Middle frontal gyrus (tissue), 1 donor: ENCODE results near the gene TNK1.
"Not testable (repeated sequence)": the region's sequence is repeated elsewhere in the genome, so short reads cannot be mapped to it uniquely, and the experiment has no call there.

Experiments used
- DNase-seq: peaks from one replicate; pipeline ENCODE4 v3.0.0-alpha.2; 2015; ENCODE audit warnings: low spot score; ENCODE audit errors: extremely low spot score

TNK1 gene

GRCh38 chr17:7355053-7355452, 25.8 kb upstream of the TNK1 start, which contains the start of gene TMEM95:
Gene TMEM95 (plus strand): TSS chr17:7355156. CDS start chr17:7355205, 49 bp downstream.
- no peak for DNase-seq

GRCh38 chr17:7355573-7355972, 25.3 kb upstream of the TNK1 start:
- DNase-seq, result no peak

GRCh38 chr17:7356072-7356549, 24.8 kb upstream of the TNK1 start:
- DNase-seq, result no peak

GRCh38 chr17:7356756-7357155, 24.1 kb upstream of the TNK1 start:
- no peak for DNase-seq

- no peak for DNase-seq
Measured at GRCh38 chr17:7357381-7357780, 23.5 kb upstream of the TNK1 start.

- DNase-seq, result no peak
Measured at GRCh38 chr17:7361906-7362305, 19.0 kb upstream of the TNK1 start.

GRCh38 chr17:7363311-7363710, 17.6 kb upstream of the TNK1 start:
- DNase-seq, result no peak

- not testable (repeated sequence) for DNase-seq
Measured at GRCh38 chr17:7365963-7366362, 14.9 kb upstream of the TNK1 start.

GRCh38 chr17:7367083-7367482, 13.8 kb upstream of the TNK1 start:
- no peak for DNase-seq

GRCh38 chr17:7367918-7368598, 12.8 kb upstream of the TNK1 start:
- no peak for DNase-seq

- DNase-seq, result not testable (repeated sequence)
Measured at GRCh38 chr17:7368599-7368994, 12.3 kb upstream of the TNK1 start.

GRCh38 chr17:7369825-7370224, 11.1 kb upstream of the TNK1 start:
- DNase-seq, result no peak

GRCh38 chr17:7370853-7371252, 10.0 kb upstream of the TNK1 start:
- no peak for DNase-seq

GRCh38 chr17:7374353-7374752, 6.5 kb upstream of the TNK1 start:
- DNase-seq, result no peak

GRCh38 chr17:7379134-7379533, 1.8 kb upstream of the TNK1 start:
- DNase-seq, result no peak

- DNase-seq, result no peak
Measured at GRCh38 chr17:7380321-7380720, 568 bp upstream of the TNK1 start.

GRCh38 chr17:7382901-7383300, 2.0 kb downstream of the TNK1 start:
- DNase-seq, result no peak

GRCh38 chr17:7383371-7383741, 2.5 kb downstream of the TNK1 start:
- DNase-seq, result no peak

- no peak for DNase-seq
Measured at GRCh38 chr17:7383742-7384488, 3.0 kb downstream of the TNK1 start.

GRCh38 chr17:7384489-7385081, 3.7 kb downstream of the TNK1 start:
- DNase-seq, result no peak

- DNase-seq, result no peak
Measured at GRCh38 chr17:7388856-7389255, 8.0 kb downstream of the TNK1 start.
